Measurements from ENCODE around the gene ZNF460.

DNA sequence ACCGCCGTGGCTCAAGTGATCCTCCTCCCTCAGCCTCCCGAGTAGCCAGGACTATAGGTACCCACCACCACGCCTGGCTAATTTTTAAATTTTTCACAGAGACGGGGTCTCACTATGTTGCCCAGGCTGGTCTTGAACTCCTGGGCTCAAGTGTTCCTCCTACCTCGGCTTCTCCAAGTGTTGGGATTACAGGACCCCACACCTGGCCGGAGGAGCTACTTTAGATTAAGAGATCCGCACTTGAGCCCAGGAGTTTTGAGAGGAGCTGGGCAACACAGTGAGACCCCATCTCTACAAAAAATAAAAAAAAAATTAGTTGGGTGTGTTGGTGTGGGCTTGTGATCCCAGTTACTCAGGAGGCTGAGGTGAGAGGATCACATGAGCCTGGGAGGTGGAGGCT lies 9.0 kb upstream of the ZNF460 start:
- TF ChIP-seq, protein P1, sequence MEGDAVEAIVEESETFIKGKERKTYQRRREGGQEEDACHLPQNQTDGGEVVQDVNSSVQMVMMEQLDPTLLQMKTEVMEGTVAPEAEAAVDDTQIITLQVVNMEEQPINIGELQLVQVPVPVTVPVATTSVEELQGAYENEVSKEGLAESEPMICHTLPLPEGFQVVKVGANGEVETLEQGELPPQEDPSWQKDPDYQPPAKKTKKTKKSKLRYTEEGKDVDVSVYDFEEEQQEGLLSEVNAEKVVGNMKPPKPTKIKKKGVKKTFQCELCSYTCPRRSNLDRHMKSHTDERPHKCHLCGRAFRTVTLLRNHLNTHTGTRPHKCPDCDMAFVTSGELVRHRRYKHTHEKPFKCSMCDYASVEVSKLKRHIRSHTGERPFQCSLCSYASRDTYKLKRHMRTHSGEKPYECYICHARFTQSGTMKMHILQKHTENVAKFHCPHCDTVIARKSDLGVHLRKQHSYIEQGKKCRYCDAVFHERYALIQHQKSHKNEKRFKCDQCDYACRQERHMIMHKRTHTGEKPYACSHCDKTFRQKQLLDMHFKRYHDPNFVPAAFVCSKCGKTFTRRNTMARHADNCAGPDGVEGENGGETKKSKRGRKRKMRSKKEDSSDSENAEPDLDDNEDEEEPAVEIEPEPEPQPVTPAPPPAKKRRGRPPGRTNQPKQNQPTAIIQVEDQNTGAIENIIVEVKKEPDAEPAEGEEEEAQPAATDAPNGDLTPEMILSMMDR (conservative IDR thresholded peaks at IDR 0.05; ENCODE audit: low read depth, low read length): no peak
- no peak for TF ChIP-seq POLR2A (IDR thresholded peaks at IDR 0.05; ENCODE audit: low read depth, low read length)
- no peak for TF ChIP-seq MAFK (IDR thresholded peaks at IDR 0.05; ENCODE audit: low read depth, low read length)
- no peak for TF ChIP-seq CEBPB (IDR thresholded peaks at IDR 0.05; ENCODE audit: low read depth, low read length)
- no peak for TF ChIP-seq SMC3 (IDR thresholded peaks at IDR 0.05; ENCODE audit: low read depth, low read length)
- TF ChIP-seq, protein P2, sequence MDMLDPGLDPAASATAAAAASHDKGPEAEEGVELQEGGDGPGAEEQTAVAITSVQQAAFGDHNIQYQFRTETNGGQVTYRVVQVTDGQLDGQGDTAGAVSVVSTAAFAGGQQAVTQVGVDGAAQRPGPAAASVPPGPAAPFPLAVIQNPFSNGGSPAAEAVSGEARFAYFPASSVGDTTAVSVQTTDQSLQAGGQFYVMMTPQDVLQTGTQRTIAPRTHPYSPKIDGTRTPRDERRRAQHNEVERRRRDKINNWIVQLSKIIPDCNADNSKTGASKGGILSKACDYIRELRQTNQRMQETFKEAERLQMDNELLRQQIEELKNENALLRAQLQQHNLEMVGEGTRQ (IDR thresholded peaks at IDR 0.05; ENCODE audit: low read depth, low read length): no peak
- no peak for TF ChIP-seq BHLHE40 (IDR thresholded peaks at IDR 0.05; ENCODE audit: low read depth, low read length)
- TF ChIP-seq RAD21 (IDR thresholded peaks at IDR 0.05; ENCODE audit: low read length): no peak
- no peak for TF ChIP-seq RFX5 (IDR thresholded peaks at IDR 0.05; ENCODE audit: low read depth, low read length)
- TF ChIP-seq MAZ (IDR thresholded peaks at IDR 0.05; ENCODE audit: borderline replicate concordance, low read depth, low read length): no peak
- no peak for TF ChIP-seq FOS (IDR thresholded peaks at IDR 0.05; ENCODE audit: low read depth, low read length)

Data from IMR-90 (cell line).